ENCODE results near the gene GEMIN4. TPM values are rescaled to one million over a fixed set of nuclear protein-coding genes. Genes with fewer than 3 reads are reported as not detected.

Gene GEMIN4
- total and polyA plus RNA-seq, 2 of the 8 experiments (the other 6 are each of a cell fraction or from before 2014, with no cell fraction given) = 32.1 to 51.9 TPM

GRCh38 chr17:795721-796120 is 43.7 kb upstream of the GEMIN4 start:
- H4K91ac ChIP-seq (replicated peaks; ENCODE audit: insufficient read length, low read length) = no peak overlapping the region
- H2BK15ac ChIP-seq (ENCODE audit: low read length) = no peak overlapping the region
- H2BK20ac ChIP-seq (ENCODE audit: low read length) = no peak overlapping the region
- no peaks in the 10 kb centered on the region for H3K9me3 ChIP-seq (ENCODE audit: insufficient read depth in 2 of 2, low read depth in 1 of 2, low read length in 1 of 2)
- H2BK120ac ChIP-seq (replicated peaks; ENCODE audit: low read depth, low read length) = no peak overlapping the region
- CTCF ChIA-PET (ENCODE audit: partially characterized antibody) = interaction anchor here (0.6 to 17.5 kb wide), 32 partner anchors 9 to 368 kb away, joined by 3 to 258 read pairs (median 4); partner anchors contain the start of genes GLOD4, MRM3, NXN and TIMM22
- no peak overlapping the region for H2BK5ac ChIP-seq (ENCODE audit: low read depth, low read length)
- no peak overlapping the region for H3K9ac ChIP-seq (replicated peaks in 1 of 4; ENCODE audit: extremely low read depth in 1 of 4, low read depth in 3 of 4, low read length in 3 of 4)
- H2BK12ac ChIP-seq (ENCODE audit: low read depth, low read length) = no peak overlapping the region
- FAIRE-seq = no peak
- H3K56ac ChIP-seq (replicated peaks; ENCODE audit: insufficient read length, low read depth, low read length) = no peak overlapping the region
- H3K4me3 ChIP-seq (ENCODE audit: extremely low read depth in 1 of 4, insufficient read depth in 2 of 4, low read depth in 3 of 4, low read length in 4 of 4) = no peak overlapping the region
- no peak overlapping the region for H3K23ac ChIP-seq (ENCODE audit: insufficient read length)
- DNase-seq (ENCODE audit: low read depth in 1 of 2, low spot score in 2 of 2) = no peak
- H3K79me2 ChIP-seq (ENCODE audit: control insufficient read depth in 1 of 2, insufficient read depth in 2 of 2, low read length in 2 of 2) = no peaks in the 10 kb centered on the region
- peaks cover 0 to 8% (median 0%) of the 10 kb centered on the region in 4 experiments; a peak in 3 of 7 replicates for H3K4me1 ChIP-seq (replicated peaks in 1 of 4; ENCODE audit: control insufficient read depth in 3 of 4, insufficient read depth in 4 of 4, low read length in 3 of 4)
- no peak overlapping the region for H2AFZ ChIP-seq (ENCODE audit: low read length)
- no peak overlapping the region for H3K14ac ChIP-seq (ENCODE audit: insufficient read length)
- H3K27me3 ChIP-seq (replicated peaks in 1 of 4; ENCODE audit: control insufficient read depth in 3 of 4, extremely low read depth in 1 of 4, insufficient read depth in 3 of 4, low read length in 3 of 4) = no peaks in the 10 kb centered on the region
- 95% methylated on average over 9 of the region's 9 CpGs; no CpG with 5 or more reads in 1 of the 2 experiments for WGBS, 2 experiments (ENCODE audit: extremely low coverage in 1 of 2, insufficient coverage in 1 of 2, insufficient read length in 1 of 2, insufficient replicate concordance in 2 of 2, low coverage in 1 of 2, low lambda C conversion rate in 2 of 2, missing lambda C conversion rate in 1 of 2)
- no peak for TF ChIP-seq JUND (IDR thresholded peaks at IDR 0.05; ENCODE audit: low read length)
- TF ChIP-seq FOSL1 (IDR thresholded peaks at IDR 0.05; ENCODE audit: insufficient read depth, low read depth, low read length) = no peak
- TF ChIP-seq CTBP2 (IDR thresholded peaks at IDR 0.05; ENCODE audit: borderline replicate concordance, insufficient read depth, insufficient read length, low read length) = no peak
- no peak for TF ChIP-seq POLR2A (IDR thresholded peaks at IDR 0.05; ENCODE audit: control extremely low read depth in 1 of 2, low read depth in 2 of 2, low read length in 2 of 2)
- no peak for TF ChIP-seq SIN3A (conservative IDR thresholded peaks at IDR 0.05 in 1 of 2, IDR thresholded peaks at IDR 0.05 in 1 of 2; ENCODE audit: low read depth in 1 of 2, low read length in 2 of 2)
- no peak overlapping the region for H3K18ac ChIP-seq (ENCODE audit: extremely low read depth, low read length)
- H3K4ac ChIP-seq (replicated peaks; ENCODE audit: insufficient read length, low read depth, low read length) = no peak overlapping the region
- H3K79me1 ChIP-seq (ENCODE audit: low read depth, low read length) = no peaks in the 10 kb centered on the region; the same call in 1 of the 2 replicates
- H3K23me2 ChIP-seq (ENCODE audit: low read depth, low read length) = no peaks in the 10 kb centered on the region
- peaks cover 3 to 5% of the 10 kb centered on the region in 2 experiments for H4K20me1 ChIP-seq (replicated peaks in 1 of 2; ENCODE audit: control insufficient read depth in 1 of 2, insufficient read depth in 2 of 2, low read length in 2 of 2)
- H3K27ac ChIP-seq (ENCODE audit: low read depth, low read length) = no peak overlapping the region
- H3K4me2 ChIP-seq (ENCODE audit: insufficient read depth in 1 of 2, low read depth in 2 of 2, low read length in 2 of 2) = no peak overlapping the region
- H4K5ac ChIP-seq (ENCODE audit: insufficient read length, low read depth, low read length) = no peak overlapping the region
- POLR2A ChIA-PET (ENCODE audit: partially characterized antibody) = interaction anchor here (1.7 to 3.1 kb wide), 6 partner anchors 8 to 201 kb away, joined by 3 to 9 read pairs (median 6); partner anchors contain the start of genes NXN and TIMM22
- H4K8ac ChIP-seq (ENCODE audit: extremely low read depth, insufficient read depth, low read length) = peak overlapping the region; percentile 9; the same call in 1 of the 2 replicates
- no peak overlapping the region for H2AK5ac ChIP-seq (ENCODE audit: low read depth, low read length)
- peaks cover 0 to 6% (median 3%) of the 10 kb centered on the region in 4 experiments; a peak in 4 of 8 replicates for H3K36me3 ChIP-seq (ENCODE audit: control insufficient read depth in 2 of 4, insufficient read depth in 4 of 4, low read length in 3 of 4)
